EH (cell line): ENCODE data around the gene INS.
"Not testable (repeated sequence)": the region's sequence is repeated elsewhere in the genome, so short reads cannot be mapped to it uniquely, and the experiment has no call there.

ENCODE experiments used
- DNase-seq: peaks from one replicate; pipeline ENCODE4 v3.0.0-alpha.2; 2015; ENCODE audit warnings: low read depth

Gene INS

DNA sequence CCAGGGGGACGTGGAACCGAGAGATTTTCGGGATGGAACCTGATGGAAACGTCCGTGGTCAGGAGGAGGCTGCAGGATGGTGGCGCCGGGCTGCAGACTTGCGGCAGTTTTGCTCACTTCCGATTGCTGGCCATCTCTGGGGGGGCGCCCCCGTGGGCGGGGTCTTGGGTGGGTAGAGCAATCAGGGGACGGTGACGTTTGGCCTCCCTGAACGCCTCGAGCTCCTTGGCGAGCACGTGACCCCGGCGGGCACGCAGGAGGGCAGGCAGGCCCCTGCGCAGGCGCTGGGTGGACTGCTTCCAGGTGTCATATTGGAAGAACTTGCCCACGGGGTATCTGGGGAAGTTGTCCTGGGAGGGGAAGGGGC is 28.2 kb downstream of the INS start:
- DNase-seq = no peak

DNA sequence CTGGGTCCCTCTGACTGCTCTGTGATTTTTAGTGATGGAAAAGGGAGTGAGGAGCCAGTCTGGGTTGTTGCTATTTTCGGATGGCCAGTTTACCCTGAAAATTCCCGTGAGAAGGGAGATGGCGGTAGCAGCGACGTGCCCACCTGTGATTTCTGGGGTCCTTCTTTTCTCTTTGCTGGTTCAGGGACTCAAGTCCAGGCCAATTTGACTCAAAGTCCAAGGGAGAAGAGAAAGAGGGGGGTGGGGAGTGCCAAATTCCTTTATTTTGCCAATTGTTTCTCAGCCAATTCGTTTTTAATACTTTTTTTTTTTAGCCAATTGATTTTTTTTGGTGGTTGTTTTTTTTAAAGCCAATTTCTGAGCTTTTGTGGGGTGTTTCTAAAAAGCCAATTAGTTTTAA is 28.8 kb downstream of the INS start:
- DNase-seq = no peak

DNA sequence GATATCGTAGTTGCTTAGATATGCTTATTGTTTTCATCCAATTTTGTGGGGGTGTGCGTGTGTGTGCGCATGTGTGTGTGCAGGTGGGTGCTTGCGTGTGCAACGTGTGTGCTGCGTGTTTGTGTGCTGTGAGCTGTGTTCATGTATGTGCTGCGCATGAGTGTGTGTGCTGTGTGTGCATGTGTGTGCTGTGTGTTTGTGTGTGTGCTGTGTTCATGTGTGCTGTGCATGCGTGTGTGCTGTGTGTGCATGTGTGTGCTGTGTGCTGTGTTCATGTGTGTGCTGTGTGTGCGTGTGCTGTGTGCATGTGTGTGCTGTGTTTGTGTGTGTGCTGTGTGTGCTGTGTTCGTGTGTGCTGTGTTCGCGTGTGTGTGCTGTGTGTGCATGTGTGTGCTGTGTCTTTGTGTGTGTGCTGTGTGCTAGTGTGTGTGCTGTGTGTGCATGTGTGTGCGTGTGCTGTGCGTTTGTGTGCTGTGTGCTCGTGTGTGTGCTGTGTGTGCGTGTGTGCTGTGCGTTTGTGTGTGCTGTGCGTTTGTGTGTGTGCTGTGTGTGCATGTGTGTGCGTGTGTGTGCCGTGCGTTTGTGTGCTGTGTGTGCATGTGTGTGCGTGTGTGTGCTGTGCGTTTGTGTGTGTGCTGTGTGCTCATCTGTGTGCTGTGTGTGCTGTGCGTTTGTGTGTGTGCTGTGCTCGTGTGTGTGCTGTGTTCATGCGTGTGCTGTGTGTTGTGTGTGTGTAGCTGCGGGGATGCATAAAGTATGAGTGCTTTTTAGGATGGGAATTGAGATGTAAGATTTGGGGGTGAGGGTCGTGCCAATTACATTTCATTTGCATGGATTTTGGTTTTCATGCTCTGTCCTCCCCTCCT is 29.4 kb downstream of the INS start:
- DNase-seq = no peak

- DNase-seq = no peak
These were observed 30.1 kb downstream of the INS start for GRCh38 chr11:2130881-2131352.

GRCh38 chr11:2129699-2130366 is 31.2 kb downstream of the INS start:
- no peak for DNase-seq

DNA sequence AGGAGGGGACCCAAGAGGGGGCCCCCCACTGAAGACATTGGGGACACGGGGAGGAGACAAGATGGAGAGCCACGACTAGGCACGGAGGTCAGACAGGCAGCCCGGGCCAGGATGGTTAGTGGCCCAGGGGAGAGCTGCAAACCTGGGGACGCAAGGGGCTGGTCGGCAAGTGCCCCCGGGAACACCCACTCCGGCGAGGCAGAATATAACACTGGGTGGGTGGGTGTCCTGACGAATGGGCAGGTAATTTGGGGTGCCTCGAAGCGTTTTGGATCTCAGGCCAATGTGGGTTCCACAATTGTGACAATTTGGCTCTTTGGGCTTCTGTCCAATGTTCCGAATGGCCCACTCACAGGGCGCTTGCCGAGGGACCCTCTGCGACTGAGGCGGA is 31.7 kb downstream of the INS start:
- no peak for DNase-seq

- no peak for DNase-seq
These were observed 32.3 kb downstream of the INS start for GRCh38 chr11:2128511-2129307.

GRCh38 chr11:2128130-2128510 is 32.9 kb downstream of the INS start:
- no peak for DNase-seq

- no peak for DNase-seq
These were observed 33.4 kb downstream of the INS start for GRCh38 chr11:2127482-2128129.

DNA sequence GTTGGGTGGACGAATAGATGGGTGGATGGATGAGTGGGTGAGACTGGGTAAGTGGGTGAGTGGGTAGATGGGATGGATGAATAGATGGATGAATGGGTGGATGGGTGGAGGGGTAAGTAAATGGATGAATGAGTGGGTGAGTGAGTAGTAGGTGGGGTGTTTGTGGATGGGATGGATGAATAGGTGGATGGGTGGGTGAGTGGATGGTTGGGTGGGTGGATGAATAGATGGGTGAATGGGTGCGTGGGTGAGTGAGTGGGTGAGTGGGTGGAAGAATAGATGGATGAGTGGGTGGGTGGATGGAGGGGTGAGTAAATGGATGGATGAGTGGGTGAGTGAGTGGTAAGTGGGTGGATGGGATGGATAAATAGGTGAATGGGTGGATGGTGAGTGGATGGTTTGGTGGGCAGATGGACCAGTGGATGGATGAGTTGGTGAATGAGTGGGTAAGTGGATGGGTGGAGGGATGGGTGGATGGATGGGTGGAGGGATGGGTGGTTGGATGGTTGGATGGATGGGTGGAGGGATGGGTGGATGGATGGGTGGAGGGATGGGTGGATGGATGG is 34.4 kb downstream of the INS start:
- no peak for DNase-seq

- not testable (repeated sequence) for DNase-seq
These were observed 36.1 kb downstream of the INS start for GRCh38 chr11:2124736-2125484.

DNA sequence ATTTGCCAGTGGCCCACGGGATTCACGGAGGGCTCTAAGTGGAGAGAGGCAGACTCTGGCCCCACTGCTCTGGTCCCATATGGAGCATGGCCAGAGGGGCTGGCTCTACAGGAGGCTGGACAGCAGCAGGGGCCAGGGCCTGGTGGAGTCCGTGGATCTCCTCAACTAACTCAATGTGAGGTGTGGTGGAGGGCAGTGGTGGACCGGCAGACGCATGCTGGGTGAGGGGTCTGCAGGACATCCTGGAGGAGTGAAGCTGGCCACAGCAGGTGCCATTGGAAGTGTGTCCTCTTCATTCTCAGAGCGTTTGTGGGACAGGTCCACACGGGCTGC is 37.4 kb downstream of the INS start:
- DNase-seq = no peak

GRCh38 chr11:2122907-2123627 is 37.9 kb downstream of the INS start:
- no peak for DNase-seq

GRCh38 chr11:2122222-2122906 is 38.6 kb downstream of the INS start:
- DNase-seq = peak; percentile 82

GRCh38 chr11:2121227-2122130 is 39.5 kb downstream of the INS start:
- DNase-seq = no peak

DNA sequence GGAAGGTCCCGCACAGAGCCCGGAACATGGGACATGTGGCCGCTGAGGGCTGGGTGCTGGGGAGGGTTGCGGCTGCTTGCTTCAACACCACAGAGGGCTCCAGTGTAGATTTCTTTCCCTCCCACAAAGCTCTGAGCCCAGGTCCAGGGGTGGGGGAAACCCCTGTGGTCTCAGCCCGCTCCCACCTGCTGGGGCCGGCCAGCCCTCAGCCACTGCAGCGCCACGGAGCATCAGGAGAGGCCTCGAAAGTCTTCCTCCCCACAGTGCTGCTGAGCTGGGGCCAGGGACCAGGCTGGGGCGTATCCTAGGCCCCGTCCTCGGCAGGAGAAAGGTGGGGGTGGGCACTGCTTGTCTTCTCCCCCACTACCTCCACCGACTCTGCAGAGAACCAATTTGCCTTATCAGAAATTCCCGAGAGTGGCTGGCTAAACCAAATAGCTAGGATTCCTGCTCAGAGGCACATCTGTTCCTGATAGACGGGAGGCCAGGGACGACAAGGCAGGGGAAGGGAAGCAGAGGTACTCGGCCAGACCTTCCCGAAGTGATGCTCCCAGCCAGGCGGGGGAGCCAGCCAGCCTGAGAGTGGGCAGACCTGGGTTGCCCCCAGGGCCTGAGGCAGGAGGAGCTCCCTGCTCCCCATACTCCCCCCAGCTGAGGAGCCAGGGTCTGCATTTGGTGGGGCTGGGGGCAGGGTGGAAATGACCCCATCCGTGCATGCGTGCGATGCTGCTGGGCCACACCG is 40.5 kb downstream of the INS start:
- DNase-seq = peak; percentile 52

DNA sequence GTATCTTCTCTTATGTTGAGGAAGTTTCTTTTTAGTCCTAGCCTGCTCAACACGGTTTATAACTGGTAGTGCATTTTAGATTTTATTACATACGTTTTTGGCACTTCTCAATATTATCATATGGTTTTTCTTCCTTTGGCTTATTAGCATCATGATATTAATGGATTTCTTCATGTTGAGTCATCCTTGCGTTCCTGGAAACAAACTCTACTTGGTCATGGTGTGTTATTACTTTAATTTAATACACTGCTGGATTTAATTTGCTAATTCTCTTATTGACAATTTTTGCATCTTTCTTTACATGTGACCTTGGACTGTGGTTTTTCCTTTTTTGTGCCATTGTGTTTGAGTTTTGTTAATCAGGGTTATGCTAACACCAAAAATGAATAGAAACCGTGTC is 42.3 kb downstream of the INS start:
- DNase-seq = peak; percentile 27

DNA sequence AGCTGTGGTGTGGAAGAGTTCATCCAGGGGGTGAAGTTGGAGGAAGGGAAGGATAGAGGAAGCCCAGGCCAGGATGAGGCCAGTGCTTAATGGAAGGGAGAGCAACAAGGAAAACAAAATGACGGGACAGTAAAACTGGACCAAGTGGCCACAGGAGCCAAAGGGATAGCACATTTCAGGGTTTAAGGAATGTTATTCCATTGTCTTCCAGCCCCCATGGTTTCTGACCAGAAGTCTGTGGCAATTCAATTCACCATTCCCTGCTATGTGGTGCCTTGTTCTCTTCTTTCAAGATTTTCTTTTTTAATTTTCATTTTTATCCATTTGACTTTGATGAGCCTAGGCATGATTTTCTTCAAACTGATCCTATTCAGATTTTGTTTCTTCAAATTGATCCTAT is 44.3 kb downstream of the INS start:
- no peak for DNase-seq
